ENCODE measurements around the gene ADAMTS16. TPM values are rescaled to one million over a fixed set of nuclear protein-coding genes. Genes with fewer than 3 reads are reported as not detected.

Gene ADAMTS16
- total RNA-seq, 1 experiment from 2014 or later, result not detected

DNA sequence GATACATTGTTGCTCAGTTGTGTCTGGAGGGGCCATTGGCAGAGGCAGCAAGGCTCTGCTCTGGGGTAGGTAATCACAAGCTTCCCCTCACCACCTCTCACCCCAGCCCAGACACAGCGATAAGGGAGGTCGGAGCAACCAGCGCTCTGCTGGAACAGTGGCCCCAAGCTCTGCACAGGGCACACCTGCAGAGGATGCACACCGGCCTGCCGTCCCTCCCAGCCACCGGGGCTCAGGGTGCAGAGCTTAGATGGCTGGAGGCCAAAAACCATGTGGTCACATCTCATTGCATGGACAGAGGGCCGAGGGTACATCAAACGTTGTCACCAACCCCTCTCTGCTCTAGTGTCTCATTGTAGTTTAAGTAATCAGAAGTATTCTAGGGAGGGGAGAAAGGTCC, 187.0 kb downstream of the ADAMTS16 start:
- TF ChIP-seq, protein P1, sequence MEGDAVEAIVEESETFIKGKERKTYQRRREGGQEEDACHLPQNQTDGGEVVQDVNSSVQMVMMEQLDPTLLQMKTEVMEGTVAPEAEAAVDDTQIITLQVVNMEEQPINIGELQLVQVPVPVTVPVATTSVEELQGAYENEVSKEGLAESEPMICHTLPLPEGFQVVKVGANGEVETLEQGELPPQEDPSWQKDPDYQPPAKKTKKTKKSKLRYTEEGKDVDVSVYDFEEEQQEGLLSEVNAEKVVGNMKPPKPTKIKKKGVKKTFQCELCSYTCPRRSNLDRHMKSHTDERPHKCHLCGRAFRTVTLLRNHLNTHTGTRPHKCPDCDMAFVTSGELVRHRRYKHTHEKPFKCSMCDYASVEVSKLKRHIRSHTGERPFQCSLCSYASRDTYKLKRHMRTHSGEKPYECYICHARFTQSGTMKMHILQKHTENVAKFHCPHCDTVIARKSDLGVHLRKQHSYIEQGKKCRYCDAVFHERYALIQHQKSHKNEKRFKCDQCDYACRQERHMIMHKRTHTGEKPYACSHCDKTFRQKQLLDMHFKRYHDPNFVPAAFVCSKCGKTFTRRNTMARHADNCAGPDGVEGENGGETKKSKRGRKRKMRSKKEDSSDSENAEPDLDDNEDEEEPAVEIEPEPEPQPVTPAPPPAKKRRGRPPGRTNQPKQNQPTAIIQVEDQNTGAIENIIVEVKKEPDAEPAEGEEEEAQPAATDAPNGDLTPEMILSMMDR (IDR thresholded peaks at IDR 0.05; ENCODE audit: unreplicated experiment), result no peak
- intact Hi-C loops (cut with micrococcal nuclease; ENCODE audit: unreplicated experiment), result no loop called here
- DNase-seq, result no peak
- Mint-ChIP-seq H3K4me3 (ENCODE audit: low read depth, unreplicated experiment) (no peak overlapping the region), H3K4me1 (ENCODE audit: low read depth, unreplicated experiment) (no peaks in the 10 kb centered on the region), H3K27ac (ENCODE audit: unreplicated experiment) (no peak overlapping the region), H3K9me3 (ENCODE audit: low read depth, unreplicated experiment) (peaks cover 11% of the 10 kb centered on the region), H3K36me3 (ENCODE audit: insufficient read depth, unreplicated experiment) (no peaks in the 10 kb centered on the region), H3K27me3 (ENCODE audit: unreplicated experiment) (no peaks in the 10 kb centered on the region)
- no TSS peak for BruUV-seq (replicated peaks)
- CTCF ChIA-PET, result no interaction called here

- Mint-ChIP-seq H3K36me3 (ENCODE audit: insufficient read depth, unreplicated experiment) (no peaks in the 10 kb centered on the region), H3K4me1 (ENCODE audit: low read depth, unreplicated experiment) (no peaks in the 10 kb centered on the region), H3K27me3 (ENCODE audit: unreplicated experiment) (no peaks in the 10 kb centered on the region), H3K9me3 (ENCODE audit: low read depth, unreplicated experiment) (peaks cover 8% of the 10 kb centered on the region), H3K27ac (ENCODE audit: unreplicated experiment) (no peak overlapping the region), H3K4me3 (ENCODE audit: low read depth, unreplicated experiment) (no peak overlapping the region)
- no peak for DNase-seq
- intact Hi-C loops (cut with micrococcal nuclease; ENCODE audit: unreplicated experiment), result no loop called here
- TF ChIP-seq, protein P1 (IDR thresholded peaks at IDR 0.05; ENCODE audit: unreplicated experiment), result no peak
- no TSS peak for BruUV-seq (replicated peaks)
- CTCF ChIA-PET, result no interaction called here
Measured at GRCh38 chr5:5330728-5331452, 190.8 kb downstream of the ADAMTS16 start.

GRCh38 chr5:5331848-5332247, 191.7 kb downstream of the ADAMTS16 start:
- no TSS peak for BruUV-seq (replicated peaks)
- TF ChIP-seq, protein P1 (IDR thresholded peaks at IDR 0.05; ENCODE audit: unreplicated experiment), result no peak
- no peaks in the 10 kb centered on the region for H3K4me1 Mint-ChIP-seq (ENCODE audit: low read depth, unreplicated experiment)

GRCh38 chr5:5332287-5332686, 192.2 kb downstream of the ADAMTS16 start:
- CTCF ChIA-PET, result no interaction called here
- Mint-ChIP-seq H3K4me3 (ENCODE audit: low read depth, unreplicated experiment) (no peak overlapping the region), H3K27me3 (ENCODE audit: unreplicated experiment) (no peaks in the 10 kb centered on the region), H3K4me1 (ENCODE audit: low read depth, unreplicated experiment) (no peaks in the 10 kb centered on the region), H3K9me3 (ENCODE audit: low read depth, unreplicated experiment) (peaks cover 8% of the 10 kb centered on the region), H3K36me3 (ENCODE audit: insufficient read depth, unreplicated experiment) (no peaks in the 10 kb centered on the region), H3K27ac (ENCODE audit: unreplicated experiment) (no peak overlapping the region)
- intact Hi-C loops (cut with micrococcal nuclease; ENCODE audit: unreplicated experiment), result no loop called here
- no TSS peak for BruUV-seq (replicated peaks)
- TF ChIP-seq, protein P1 (IDR thresholded peaks at IDR 0.05; ENCODE audit: unreplicated experiment), result no peak
- no peak for DNase-seq

More at GRCh38 chr5:5331848-5332247, 191.7 kb downstream of the ADAMTS16 start:
- no peak for DNase-seq
- Mint-ChIP-seq H3K27me3 (ENCODE audit: unreplicated experiment) (no peaks in the 10 kb centered on the region), H3K36me3 (ENCODE audit: insufficient read depth, unreplicated experiment) (no peaks in the 10 kb centered on the region), H3K9me3 (ENCODE audit: low read depth, unreplicated experiment) (peaks cover 8% of the 10 kb centered on the region), H3K27ac (ENCODE audit: unreplicated experiment) (no peak overlapping the region), H3K4me3 (ENCODE audit: low read depth, unreplicated experiment) (no peak overlapping the region)
- CTCF ChIA-PET, result no interaction called here
- intact Hi-C loops (cut with micrococcal nuclease; ENCODE audit: unreplicated experiment), result no loop called here
